ENCODE results near the gene DUSP12.

- TF ChIP-seq CTCF (IDR thresholded peaks at IDR 0.05; ENCODE audit: poor library complexity) (no peak), EZH2phosphoT487 (IDR thresholded peaks at IDR 0.05; ENCODE audit: low read depth, severe bottlenecking, unreplicated experiment) (no peak)
These were observed 35.4 kb downstream of the DUSP12 start for GRCh38 chr1:161784968-161785367.
